ENCODE data around the gene DUSP16. TPM values are rescaled to one million over a fixed set of nuclear protein-coding genes. Genes with fewer than 3 reads are reported as not detected.

Gene DUSP16
- total RNA-seq, 4 donors from 2014 or later: 16.1 to 47.0 (median 40.0) TPM

DNA sequence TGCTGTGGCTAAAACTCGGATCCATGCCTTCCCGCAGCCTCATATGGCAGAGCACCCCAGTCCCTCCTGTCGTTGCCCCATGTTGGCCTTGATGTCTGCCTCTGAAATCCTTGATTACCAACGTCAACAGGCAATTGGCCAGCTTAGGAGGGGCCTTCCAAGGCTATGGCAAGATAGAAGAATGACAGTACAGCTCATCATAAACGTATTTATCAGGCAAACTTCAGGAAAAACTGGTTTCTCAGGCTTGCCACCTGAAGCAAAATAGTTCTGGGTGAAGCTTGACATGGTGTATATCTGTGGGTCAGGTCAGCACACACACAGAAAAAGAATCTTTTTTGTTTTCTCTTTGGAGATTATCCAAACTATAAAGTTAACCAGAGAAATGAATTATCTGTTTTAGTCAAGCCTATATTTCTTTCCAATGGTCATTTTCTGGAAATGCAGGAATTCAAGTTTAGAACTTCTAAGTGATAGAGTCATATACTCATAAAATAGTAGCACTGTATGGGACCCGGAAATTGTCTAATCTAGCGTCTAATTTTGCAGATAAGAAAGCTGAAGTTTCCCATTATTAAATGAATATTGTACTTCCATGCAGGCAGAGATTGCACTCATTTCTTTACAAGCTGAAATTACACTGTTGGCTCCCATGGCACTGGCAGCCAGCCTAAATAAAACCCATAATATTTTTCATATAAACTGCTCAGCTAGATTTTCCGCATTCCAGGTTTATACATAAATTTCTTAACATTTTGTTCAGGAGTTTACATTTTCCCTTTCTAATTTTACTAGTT lies 24.4 kb upstream of the DUSP16 start:
- TF ChIP-seq EP300 (IDR thresholded peaks at IDR 0.05; ENCODE audit: low read depth) (no peak), POLR2A (IDR thresholded peaks at IDR 0.05) (no peak), POLR2AphosphoS5 (IDR thresholded peaks at IDR 0.05) (peak in 1 of 3 donors; percentile 32)
- TF ChIP-seq, protein P1, sequence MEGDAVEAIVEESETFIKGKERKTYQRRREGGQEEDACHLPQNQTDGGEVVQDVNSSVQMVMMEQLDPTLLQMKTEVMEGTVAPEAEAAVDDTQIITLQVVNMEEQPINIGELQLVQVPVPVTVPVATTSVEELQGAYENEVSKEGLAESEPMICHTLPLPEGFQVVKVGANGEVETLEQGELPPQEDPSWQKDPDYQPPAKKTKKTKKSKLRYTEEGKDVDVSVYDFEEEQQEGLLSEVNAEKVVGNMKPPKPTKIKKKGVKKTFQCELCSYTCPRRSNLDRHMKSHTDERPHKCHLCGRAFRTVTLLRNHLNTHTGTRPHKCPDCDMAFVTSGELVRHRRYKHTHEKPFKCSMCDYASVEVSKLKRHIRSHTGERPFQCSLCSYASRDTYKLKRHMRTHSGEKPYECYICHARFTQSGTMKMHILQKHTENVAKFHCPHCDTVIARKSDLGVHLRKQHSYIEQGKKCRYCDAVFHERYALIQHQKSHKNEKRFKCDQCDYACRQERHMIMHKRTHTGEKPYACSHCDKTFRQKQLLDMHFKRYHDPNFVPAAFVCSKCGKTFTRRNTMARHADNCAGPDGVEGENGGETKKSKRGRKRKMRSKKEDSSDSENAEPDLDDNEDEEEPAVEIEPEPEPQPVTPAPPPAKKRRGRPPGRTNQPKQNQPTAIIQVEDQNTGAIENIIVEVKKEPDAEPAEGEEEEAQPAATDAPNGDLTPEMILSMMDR (IDR thresholded peaks at IDR 0.05): no peak
- in situ Hi-C loops (cut with MboI; ENCODE audit: low pct_ligation_motif_present in 1 of 4, low pct_unique_long_range_greater_than_20kb in 1 of 4, low sequenced_read_pairs in 3 of 4): no loop called here
- Histone ChIP-seq H3K4me1 (peaks cover 0 to 53% (median 13%) of the 10 kb centered on the region in 4 donors), H3K4me3 (no peak overlapping the region), H3K9me3 (no peaks in the 10 kb centered on the region), H3K27ac (peak overlapping the region; percentile 54 to 68 (median 56)), H3K27me3 (no peaks in the 10 kb centered on the region), H3K36me3 (no peaks in the 10 kb centered on the region)
- 21 to 66% methylated on average over 3 to 8 of the region's 8 CpGs for WGBS, 2 donors (ENCODE audit: low coverage in 1 of 2)
- intact Hi-C loops (cut with DNase I; ENCODE audit: low total_unique reads): no loop called here
- DNase-seq: peak; percentile 59

DNA sequence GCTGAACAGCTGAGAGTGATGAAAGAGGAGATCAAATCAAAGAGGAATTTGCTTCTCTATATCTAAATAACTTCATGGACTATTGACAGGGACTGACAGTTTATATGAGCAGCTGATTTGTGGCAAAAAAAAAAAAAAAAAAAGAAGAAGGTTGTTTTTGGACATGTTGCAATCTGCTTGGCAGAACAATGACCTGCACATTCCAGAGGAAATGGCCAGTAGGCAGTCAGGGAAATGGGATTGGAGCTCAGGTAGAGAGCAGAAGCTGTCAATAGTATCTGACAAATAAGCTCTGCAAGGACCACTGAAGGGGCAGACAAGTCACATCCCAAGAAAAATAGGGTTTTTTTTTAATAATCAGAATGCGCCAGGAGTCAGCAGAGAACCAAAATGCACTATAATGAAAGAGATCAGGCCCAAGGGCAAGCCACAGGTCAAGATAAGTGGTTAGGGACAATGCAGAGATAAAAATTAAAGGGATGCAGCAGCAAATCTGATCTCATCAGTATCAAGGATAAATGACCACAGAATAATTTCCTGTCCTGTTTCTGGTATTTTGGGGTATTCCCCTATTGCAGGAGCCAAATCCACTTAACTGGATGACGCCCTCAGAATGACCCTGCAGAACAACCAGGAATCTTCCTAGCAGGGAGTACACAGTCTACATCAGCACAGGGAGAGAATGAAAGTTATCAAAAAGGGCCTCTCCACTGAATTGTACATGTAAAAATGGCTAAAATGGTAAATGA lies 22.6 kb upstream of the DUSP16 start:
- Histone ChIP-seq H3K36me3 (no peaks in the 10 kb centered on the region), H3K4me1 (peaks cover 0 to 64% (median 13%) of the 10 kb centered on the region in 4 donors), H3K27ac (no peak overlapping the region), H3K9me3 (no peaks in the 10 kb centered on the region), H3K27me3 (no peaks in the 10 kb centered on the region), H3K4me3 (no peak overlapping the region)
- no peak for DNase-seq
- TF ChIP-seq POLR2AphosphoS5 (IDR thresholded peaks at IDR 0.05): no peak
- TF ChIP-seq EP300 (IDR thresholded peaks at IDR 0.05; ENCODE audit: low read depth): no peak
- TF ChIP-seq, protein P1 (IDR thresholded peaks at IDR 0.05): no peak
- no peak for TF ChIP-seq POLR2A (IDR thresholded peaks at IDR 0.05)
- intact Hi-C loops (cut with DNase I; ENCODE audit: low total_unique reads): no loop called here
- in situ Hi-C loops (cut with MboI; ENCODE audit: low pct_ligation_motif_present in 1 of 4, low pct_unique_long_range_greater_than_20kb in 1 of 4, low sequenced_read_pairs in 3 of 4): no loop called here
- WGBS, 2 donors (ENCODE audit: low coverage in 1 of 2): 70 to 100% methylated on average over 2 of the region's 2 CpGs

DNA sequence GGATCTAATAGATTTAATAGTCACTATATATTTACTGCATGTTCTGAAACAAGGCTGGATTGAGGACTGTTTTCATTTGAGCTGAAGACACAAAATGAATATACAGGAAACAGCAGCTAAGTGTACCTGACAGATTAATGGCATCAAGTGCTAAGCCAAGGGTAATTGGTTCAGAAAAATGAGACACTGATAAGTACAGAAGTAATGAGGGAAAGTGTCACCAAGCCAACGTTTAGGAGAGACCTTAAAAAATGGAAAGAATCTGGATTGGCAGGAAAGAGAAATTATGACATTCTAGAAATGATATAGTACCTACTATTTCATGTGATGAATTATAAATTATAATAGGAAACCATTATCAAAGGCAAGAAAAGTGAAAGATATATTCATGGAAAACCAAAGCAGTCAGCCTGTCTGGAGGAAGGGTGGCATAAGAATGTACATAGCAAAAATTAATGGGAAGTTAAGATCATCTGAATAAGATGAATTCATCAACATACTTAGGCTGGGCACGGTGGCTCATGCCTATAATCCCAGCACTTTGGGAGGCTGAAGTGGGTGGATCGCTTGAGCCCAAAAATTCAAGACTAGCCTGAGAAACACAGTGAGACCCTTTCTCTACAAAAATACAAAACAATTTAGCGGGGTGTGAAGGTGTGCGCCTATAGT lies 21.0 kb upstream of the DUSP16 start:
- intact Hi-C loops (cut with DNase I; ENCODE audit: low total_unique reads): no loop called here
- WGBS, 2 donors (ENCODE audit: low coverage in 1 of 2): 86 to 100% methylated on average over 3 to 5 of the region's 5 CpGs
- Histone ChIP-seq H3K27me3 (no peaks in the 10 kb centered on the region), H3K9me3 (no peaks in the 10 kb centered on the region), H3K36me3 (no peaks in the 10 kb centered on the region), H3K4me3 (no peak overlapping the region), H3K27ac (peak overlapping the region in 2 of 4 donors; percentile 34 to 57), H3K4me1 (peaks cover 0 to 64% (median 13%) of the 10 kb centered on the region in 4 donors)
- no peak for TF ChIP-seq POLR2AphosphoS5 (IDR thresholded peaks at IDR 0.05)
- TF ChIP-seq POLR2A (IDR thresholded peaks at IDR 0.05): no peak
- TF ChIP-seq, protein P1 (IDR thresholded peaks at IDR 0.05): no peak
- TF ChIP-seq EP300 (IDR thresholded peaks at IDR 0.05; ENCODE audit: low read depth): no peak
- in situ Hi-C loops (cut with MboI; ENCODE audit: low pct_ligation_motif_present in 1 of 4, low pct_unique_long_range_greater_than_20kb in 1 of 4, low sequenced_read_pairs in 3 of 4): no loop called here
- DNase-seq: no peak

DNA sequence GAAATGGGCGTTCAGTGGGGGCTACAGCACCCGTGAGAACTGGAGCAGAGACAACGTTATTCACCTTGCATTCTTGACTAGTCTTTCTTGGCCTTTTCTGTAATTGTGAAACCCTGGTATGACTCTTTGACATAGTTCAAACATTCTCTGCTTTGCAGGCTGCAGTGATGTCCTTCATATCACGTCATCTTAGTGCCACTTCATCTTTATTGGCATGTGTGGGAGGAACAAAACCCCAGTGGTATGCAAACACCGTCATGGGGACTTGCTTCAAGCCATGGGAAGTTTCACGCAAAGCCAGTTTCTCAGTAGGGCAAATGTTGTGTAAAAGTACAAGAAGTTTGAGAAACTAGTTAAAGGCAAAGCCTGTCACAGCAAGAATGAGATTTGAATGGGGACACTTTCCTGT lies 20.2 kb upstream of the DUSP16 start:
- H3K27me3 ChIP-seq: no peaks in the 10 kb centered on the region

More for the DNA sequence above, 20.2 kb upstream of the DUSP16 start:
- Histone ChIP-seq H3K4me1 (peaks cover 0 to 60% (median 13%) of the 10 kb centered on the region in 4 donors), H3K36me3 (no peaks in the 10 kb centered on the region), H3K27ac (peak overlapping the region; percentile 34 to 57 (median 46)), H3K4me3 (no peak overlapping the region), H3K9me3 (no peaks in the 10 kb centered on the region)
- intact Hi-C loops (cut with DNase I; ENCODE audit: low total_unique reads) (no loop called here), in situ Hi-C loops (cut with MboI; ENCODE audit: low pct_ligation_motif_present in 1 of 4, low pct_unique_long_range_greater_than_20kb in 1 of 4, low sequenced_read_pairs in 3 of 4) (no loop called here)
- 38 to 66% methylated on average over 4 to 6 of the region's 6 CpGs for WGBS, 2 donors (ENCODE audit: low coverage in 1 of 2)
- no peak for TF ChIP-seq EP300 (IDR thresholded peaks at IDR 0.05; ENCODE audit: low read depth)
- TF ChIP-seq POLR2AphosphoS5 (IDR thresholded peaks at IDR 0.05): peak in 1 of 3 donors; percentile 10
- no peak for TF ChIP-seq POLR2A (IDR thresholded peaks at IDR 0.05)
- DNase-seq: no peak

All from transverse colon (tissue), 4 donors.